ENCODE results near the gene RNU1-2. TPM values are rescaled to one million over a fixed set of nuclear protein-coding genes. Genes with fewer than 3 reads are reported as not detected.

RNU1-2 gene
- total RNA-seq, 1 donor from 2014 or later: 1,356 TPM

- Histone ChIP-seq H3K27ac (ENCODE audit: low read depth, low read length) (peak overlapping the region; percentile 100), H3K79me2 (ENCODE audit: insufficient read depth, low read length) (no peaks in the 10 kb centered on the region), H3K4me1 (ENCODE audit: insufficient read depth, low read length) (peaks cover 28% of the 10 kb centered on the region), H2AFZ (ENCODE audit: low read depth, low read length) (peak overlapping the region; percentile 82), H3K9ac (ENCODE audit: low read length) (peak overlapping the region; percentile 98), H3K9me3 (ENCODE audit: insufficient read depth, low read depth, low read length) (no peaks in the 10 kb centered on the region), H4K20me1 (ENCODE audit: insufficient read depth, low read length) (no peaks in the 10 kb centered on the region), H3K36me3 (ENCODE audit: insufficient read depth, low read length) (no peaks in the 10 kb centered on the region), H3K4me2 (ENCODE audit: low read length) (peak overlapping the region; percentile 91), H3K27me3 (ENCODE audit: insufficient read depth, low read length) (no peaks in the 10 kb centered on the region), H3K4me3 (ENCODE audit: insufficient read depth, low read depth, low read length) (peak overlapping the region; percentile 65)
- Mint-ChIP-seq H3K36me3 (ENCODE audit: low read depth, unreplicated experiment) (no peaks in the 10 kb centered on the region), H3K4me1 (ENCODE audit: low read depth, unreplicated experiment) (peaks cover 8% of the 10 kb centered on the region), H3K27ac (ENCODE audit: unreplicated experiment) (no peak overlapping the region), H3K27me3 (ENCODE audit: low read depth, unreplicated experiment) (no peaks in the 10 kb centered on the region), H3K4me3 (ENCODE audit: unreplicated experiment) (no peak overlapping the region), H3K9me3 (ENCODE audit: unreplicated experiment) (peaks cover 2% of the 10 kb centered on the region)
- FAIRE-seq (no peak), DNase-seq (ENCODE audit: low read depth) (no peak)
- TF ChIP-seq EZH2 (IDR thresholded peaks at IDR 0.05; ENCODE audit: insufficient read depth, low read length): no peak
- TF ChIP-seq, protein P1, sequence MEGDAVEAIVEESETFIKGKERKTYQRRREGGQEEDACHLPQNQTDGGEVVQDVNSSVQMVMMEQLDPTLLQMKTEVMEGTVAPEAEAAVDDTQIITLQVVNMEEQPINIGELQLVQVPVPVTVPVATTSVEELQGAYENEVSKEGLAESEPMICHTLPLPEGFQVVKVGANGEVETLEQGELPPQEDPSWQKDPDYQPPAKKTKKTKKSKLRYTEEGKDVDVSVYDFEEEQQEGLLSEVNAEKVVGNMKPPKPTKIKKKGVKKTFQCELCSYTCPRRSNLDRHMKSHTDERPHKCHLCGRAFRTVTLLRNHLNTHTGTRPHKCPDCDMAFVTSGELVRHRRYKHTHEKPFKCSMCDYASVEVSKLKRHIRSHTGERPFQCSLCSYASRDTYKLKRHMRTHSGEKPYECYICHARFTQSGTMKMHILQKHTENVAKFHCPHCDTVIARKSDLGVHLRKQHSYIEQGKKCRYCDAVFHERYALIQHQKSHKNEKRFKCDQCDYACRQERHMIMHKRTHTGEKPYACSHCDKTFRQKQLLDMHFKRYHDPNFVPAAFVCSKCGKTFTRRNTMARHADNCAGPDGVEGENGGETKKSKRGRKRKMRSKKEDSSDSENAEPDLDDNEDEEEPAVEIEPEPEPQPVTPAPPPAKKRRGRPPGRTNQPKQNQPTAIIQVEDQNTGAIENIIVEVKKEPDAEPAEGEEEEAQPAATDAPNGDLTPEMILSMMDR (IDR thresholded peaks at IDR 0.05; ENCODE audit: insufficient read depth, low read depth, low read length): no peak
Measured at GRCh38 chr1:16903458-16903796, 7.6 kb downstream of the RNU1-2 start.

- H3K4me1 ChIP-seq (ENCODE audit: insufficient read depth, low read length): peaks cover 28% of the 10 kb centered on the region
- peak; percentile 92 for DNase-seq (ENCODE audit: low read depth)
- H3K4me3 ChIP-seq (ENCODE audit: insufficient read depth, low read depth, low read length): peak overlapping the region; percentile 65
- H3K9me3 ChIP-seq (ENCODE audit: insufficient read depth, low read depth, low read length): no peaks in the 10 kb centered on the region
- H3K4me1 Mint-ChIP-seq (ENCODE audit: low read depth, unreplicated experiment): peaks cover 8% of the 10 kb centered on the region
- no peaks in the 10 kb centered on the region for H3K27me3 ChIP-seq (ENCODE audit: insufficient read depth, low read length)
- FAIRE-seq: peak; percentile 58
- H3K79me2 ChIP-seq (ENCODE audit: insufficient read depth, low read length): no peaks in the 10 kb centered on the region
- no peak overlapping the region for H3K4me3 Mint-ChIP-seq (ENCODE audit: unreplicated experiment)
- H3K27ac ChIP-seq (ENCODE audit: low read depth, low read length): peak overlapping the region; percentile 100
- H3K4me2 ChIP-seq (ENCODE audit: low read length): peak overlapping the region; percentile 91
- H3K36me3 ChIP-seq (ENCODE audit: insufficient read depth, low read length): no peaks in the 10 kb centered on the region
- peak overlapping the region; percentile 99 for H2AFZ ChIP-seq (ENCODE audit: low read depth, low read length)
- H3K27me3 Mint-ChIP-seq (ENCODE audit: low read depth, unreplicated experiment): no peaks in the 10 kb centered on the region
- no peaks in the 10 kb centered on the region for H4K20me1 ChIP-seq (ENCODE audit: insufficient read depth, low read length)
- H3K27ac Mint-ChIP-seq (ENCODE audit: unreplicated experiment): no peak overlapping the region
- no peaks in the 10 kb centered on the region for H3K36me3 Mint-ChIP-seq (ENCODE audit: low read depth, unreplicated experiment)
- H3K9ac ChIP-seq (ENCODE audit: low read length): peak overlapping the region; percentile 98
- TF ChIP-seq, protein P1 (IDR thresholded peaks at IDR 0.05; ENCODE audit: insufficient read depth, low read depth, low read length): no peak
- no peak for TF ChIP-seq EZH2 (IDR thresholded peaks at IDR 0.05; ENCODE audit: insufficient read depth, low read length)
- peaks cover 2% of the 10 kb centered on the region for H3K9me3 Mint-ChIP-seq (ENCODE audit: unreplicated experiment)
Measured at GRCh38 chr1:16904560-16905109, 8.9 kb downstream of the RNU1-2 start.

- FAIRE-seq (no peak), DNase-seq (ENCODE audit: low read depth) (peak; percentile 86)
- Histone ChIP-seq H3K27ac (ENCODE audit: low read depth, low read length) (peak overlapping the region; percentile 100), H4K20me1 (ENCODE audit: insufficient read depth, low read length) (no peaks in the 10 kb centered on the region), H3K9ac (ENCODE audit: low read length) (peak overlapping the region; percentile 98), H3K4me1 (ENCODE audit: insufficient read depth, low read length) (peaks cover 28% of the 10 kb centered on the region), H3K4me2 (ENCODE audit: low read length) (peak overlapping the region; percentile 91), H3K4me3 (ENCODE audit: insufficient read depth, low read depth, low read length) (peak overlapping the region; percentile 65), H3K9me3 (ENCODE audit: insufficient read depth, low read depth, low read length) (no peaks in the 10 kb centered on the region), H3K36me3 (ENCODE audit: insufficient read depth, low read length) (no peaks in the 10 kb centered on the region), H2AFZ (ENCODE audit: low read depth, low read length) (peak overlapping the region; percentile 99), H3K27me3 (ENCODE audit: insufficient read depth, low read length) (no peaks in the 10 kb centered on the region), H3K79me2 (ENCODE audit: insufficient read depth, low read length) (no peaks in the 10 kb centered on the region)
- H3K4me3 Mint-ChIP-seq (ENCODE audit: unreplicated experiment): no peak overlapping the region
- no peaks in the 10 kb centered on the region for H3K36me3 Mint-ChIP-seq (ENCODE audit: low read depth, unreplicated experiment)
- peaks cover 8% of the 10 kb centered on the region for H3K4me1 Mint-ChIP-seq (ENCODE audit: low read depth, unreplicated experiment)
- H3K27ac Mint-ChIP-seq (ENCODE audit: unreplicated experiment): no peak overlapping the region
- TF ChIP-seq, protein P1 (IDR thresholded peaks at IDR 0.05; ENCODE audit: insufficient read depth, low read depth, low read length): no peak
- TF ChIP-seq EZH2 (IDR thresholded peaks at IDR 0.05; ENCODE audit: insufficient read depth, low read length): no peak
- no peaks in the 10 kb centered on the region for H3K27me3 Mint-ChIP-seq (ENCODE audit: low read depth, unreplicated experiment)
- peaks cover 2% of the 10 kb centered on the region for H3K9me3 Mint-ChIP-seq (ENCODE audit: unreplicated experiment)
Measured at GRCh38 chr1:16905110-16905867, 9.5 kb downstream of the RNU1-2 start.

Data from astrocyte (in vitro differentiated cells and primary cell).